GM18520 (cell line): ENCODE measurements around the gene ANXA1.
"Not testable (repeated sequence)": the region's sequence is repeated elsewhere in the genome, so short reads cannot be mapped to it uniquely, and the experiment has no call there.

Source experiments
- ATAC-seq: cut with Tn5 transposase; IDR thresholded peaks from one replicate; pipeline ENCODE4 v1.9.1; 2021; ENCODE audit not compliant: unreplicated experiment

The ANXA1 gene

DNA sequence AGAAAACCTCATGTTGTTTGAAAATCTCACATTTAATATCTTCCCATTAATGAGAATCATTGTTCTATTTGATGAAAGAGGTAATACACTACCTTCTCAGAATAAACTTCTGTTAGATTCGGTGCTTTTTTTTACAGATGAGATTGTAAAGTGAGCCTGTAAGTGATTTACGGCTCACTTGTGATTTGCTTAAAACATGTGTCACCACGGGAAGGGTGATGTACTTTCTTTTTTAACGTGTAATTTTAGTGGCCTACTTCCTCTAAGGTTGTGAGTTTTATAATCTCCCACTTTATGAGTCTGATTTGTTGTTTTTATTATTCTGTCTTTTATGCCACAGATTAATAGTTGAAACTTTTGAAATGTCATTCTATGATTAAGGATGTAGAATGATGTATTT, 15.9 kb downstream of the ANXA1 start:
- no peak for ATAC-seq

DNA sequence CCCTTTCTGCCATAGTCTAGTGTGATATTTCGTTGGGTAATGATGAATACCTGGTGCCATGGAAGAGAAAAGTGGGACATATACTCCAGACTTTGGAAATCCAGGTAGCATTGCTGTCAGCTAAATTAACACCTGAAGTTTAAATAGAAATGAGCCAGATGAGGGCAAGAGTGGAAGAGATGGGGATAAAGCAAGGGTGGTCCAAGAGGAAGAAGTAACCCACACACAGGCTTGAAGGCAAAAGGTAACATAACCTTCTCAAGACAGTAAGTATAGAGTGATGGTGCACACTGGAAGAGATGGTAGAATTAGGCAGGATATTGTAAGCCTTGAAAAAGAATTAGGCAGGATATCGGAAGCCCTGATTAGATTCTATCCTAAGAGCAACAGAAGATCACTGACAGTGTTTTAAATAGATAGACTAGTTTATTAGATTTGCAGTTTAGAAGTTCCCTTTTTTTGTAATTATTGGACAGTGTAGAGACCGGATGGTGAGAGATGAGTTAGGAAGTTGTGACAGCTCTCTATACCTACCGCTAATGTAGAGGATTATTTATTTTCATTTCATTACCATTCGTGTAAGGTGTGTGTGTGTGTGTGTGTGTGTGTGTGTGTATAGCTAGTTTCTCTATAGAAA, 16.8 kb downstream of the ANXA1 start:
- ATAC-seq: no peak

DNA sequence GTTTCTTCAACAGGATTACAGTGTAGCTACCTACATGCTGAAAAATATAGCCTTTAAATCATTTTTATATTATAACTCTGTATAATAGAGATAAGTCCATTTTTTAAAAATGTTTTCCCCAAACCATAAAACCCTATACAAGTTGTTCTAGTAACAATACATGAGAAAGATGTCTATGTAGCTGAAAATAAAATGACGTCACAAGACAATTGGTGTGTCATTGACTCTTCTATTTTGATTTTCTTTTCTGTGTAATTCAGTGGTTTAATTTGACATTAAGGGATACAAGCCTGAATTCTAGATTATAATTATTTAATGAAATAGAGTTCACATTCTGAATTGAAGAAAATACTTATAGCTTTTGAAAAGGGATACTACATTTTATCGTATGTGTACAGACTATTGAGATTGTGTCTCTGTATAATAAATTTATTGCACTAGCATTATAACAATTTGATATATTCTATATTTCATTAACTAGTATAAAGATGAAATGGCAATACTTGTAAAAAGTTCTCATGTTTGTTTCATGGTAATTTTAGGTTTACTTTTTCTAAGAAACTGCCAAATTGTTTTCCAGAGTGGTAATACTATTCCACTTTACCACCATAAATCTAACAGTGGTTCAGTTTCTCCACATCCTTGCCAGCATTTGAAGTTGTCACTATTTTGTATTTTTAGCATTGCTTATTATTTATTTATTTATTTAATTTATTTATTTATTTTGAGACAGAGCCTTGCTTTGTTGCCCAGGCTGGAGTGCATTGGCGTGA, 18.7 kb downstream of the ANXA1 start:
- no peak for ATAC-seq

DNA sequence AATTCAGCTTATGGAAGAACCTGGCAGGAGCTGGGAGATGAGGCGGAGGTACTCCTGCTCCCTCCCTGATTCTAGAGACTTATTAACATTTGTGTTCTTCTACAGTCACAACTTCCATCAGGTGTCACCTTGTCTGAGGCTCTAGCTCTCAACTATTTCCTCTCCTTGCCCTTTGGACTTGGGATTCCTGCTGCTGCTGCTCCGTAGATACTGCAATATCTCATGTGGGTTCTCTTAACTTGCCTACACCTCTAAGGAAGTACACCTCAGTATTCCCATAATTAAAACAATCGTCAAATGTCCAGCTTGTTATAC, 21.2 kb downstream of the ANXA1 start:
- ATAC-seq: no peak

DNA sequence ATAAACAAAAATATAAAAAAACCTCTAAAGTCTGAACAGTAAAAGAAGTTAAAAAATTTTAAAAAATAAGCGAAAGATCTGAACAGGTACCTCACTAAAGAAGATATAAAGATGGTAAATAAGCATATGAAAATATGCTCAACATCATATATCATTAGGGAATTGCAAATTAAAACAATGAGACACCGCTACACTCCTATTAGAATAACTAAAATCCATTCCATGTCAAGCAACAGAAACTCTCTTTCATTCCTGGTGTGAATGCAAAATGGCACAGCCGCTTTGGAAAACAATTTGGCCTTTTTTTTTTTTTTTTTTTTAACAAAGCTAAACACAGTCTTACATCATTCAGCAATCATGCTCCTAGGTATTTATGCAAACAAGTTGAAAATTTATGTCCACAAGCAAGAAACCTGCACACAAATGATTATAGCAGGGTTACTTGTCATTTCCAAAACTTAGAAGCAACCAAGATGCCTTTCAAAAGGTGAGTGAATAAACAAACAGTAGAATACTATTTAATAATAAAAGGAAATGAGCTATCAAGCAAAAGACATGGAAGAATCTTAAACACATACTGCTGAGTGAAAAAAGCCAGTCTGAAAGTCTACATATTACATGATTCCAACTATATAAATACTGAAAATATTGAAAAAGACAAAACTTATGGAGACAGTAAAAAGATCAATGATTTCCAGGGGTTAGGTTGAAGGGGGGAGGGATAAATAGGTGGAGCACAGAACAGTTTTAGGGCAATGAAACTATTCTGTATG, 22.1 kb downstream of the ANXA1 start:
- ATAC-seq: no peak

DNA sequence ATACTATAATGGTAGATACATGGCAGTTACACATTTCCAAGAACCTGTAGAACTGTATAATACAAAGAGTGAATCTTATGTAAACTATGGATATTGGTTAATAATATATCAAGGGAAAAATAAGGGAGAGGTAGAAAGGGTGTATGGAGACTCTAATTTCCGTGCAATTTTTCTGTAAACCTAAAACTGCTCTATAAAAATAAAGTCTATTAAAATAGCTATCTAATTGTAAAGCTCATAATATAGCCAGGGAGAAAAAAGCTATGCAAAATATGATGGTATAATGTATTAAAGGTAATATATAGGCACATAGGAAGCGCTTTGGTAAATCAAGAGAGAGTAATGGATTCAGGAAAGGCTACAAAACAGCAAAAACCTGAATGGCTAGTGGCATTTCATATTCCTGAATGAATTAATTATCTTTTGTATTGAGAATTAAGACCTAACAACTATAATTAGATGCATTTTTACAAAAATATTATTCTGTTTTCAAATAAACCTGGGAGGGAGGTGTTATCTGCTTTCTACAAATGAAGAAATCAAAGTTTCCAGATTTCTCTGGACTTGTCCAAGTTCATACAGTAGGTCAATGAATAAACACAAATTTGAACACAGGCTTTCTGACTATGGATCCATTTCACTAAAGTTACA, 22.8 kb downstream of the ANXA1 start:
- no peak for ATAC-seq

DNA sequence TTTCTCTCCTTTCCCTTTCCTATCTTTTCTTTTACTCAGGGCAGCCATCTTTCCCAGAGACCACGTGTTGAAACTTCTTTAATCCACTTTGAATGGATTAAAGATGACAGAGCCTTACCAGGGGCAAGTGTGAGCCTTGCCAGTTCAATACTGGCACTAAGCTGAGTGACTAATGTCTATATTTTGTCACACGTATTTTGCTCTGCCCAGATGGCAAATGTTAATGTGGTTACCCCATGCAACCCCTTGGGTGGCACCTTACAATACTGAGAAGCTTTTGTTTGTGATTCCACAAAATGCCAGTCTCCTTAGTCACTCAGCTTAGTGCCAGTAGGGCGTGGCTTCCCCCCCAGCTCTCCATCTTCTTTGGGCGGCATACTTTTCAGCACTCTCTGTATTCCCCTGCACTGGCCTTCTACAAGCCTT, 24.8 kb downstream of the ANXA1 start:
- ATAC-seq: no peak

DNA sequence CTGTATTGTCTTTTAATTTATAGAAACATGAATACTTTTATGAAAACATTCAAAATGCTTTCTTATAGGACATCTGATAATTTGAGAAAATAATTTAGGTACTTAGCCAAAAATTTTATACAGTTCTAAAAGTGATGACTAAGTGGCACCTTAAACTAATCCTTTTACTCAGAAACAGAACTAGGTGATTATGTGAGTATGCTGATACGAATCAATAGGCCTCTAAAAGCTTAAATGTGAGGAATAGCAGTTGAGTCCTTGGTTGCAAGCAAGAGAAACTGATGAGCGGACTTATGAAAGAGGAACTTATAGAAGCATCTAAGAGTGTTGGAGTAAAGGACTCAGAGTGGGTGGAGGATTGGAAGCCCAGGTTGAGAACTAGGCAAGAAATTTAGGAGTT, 26.4 kb downstream of the ANXA1 start:
- ATAC-seq: no peak

DNA sequence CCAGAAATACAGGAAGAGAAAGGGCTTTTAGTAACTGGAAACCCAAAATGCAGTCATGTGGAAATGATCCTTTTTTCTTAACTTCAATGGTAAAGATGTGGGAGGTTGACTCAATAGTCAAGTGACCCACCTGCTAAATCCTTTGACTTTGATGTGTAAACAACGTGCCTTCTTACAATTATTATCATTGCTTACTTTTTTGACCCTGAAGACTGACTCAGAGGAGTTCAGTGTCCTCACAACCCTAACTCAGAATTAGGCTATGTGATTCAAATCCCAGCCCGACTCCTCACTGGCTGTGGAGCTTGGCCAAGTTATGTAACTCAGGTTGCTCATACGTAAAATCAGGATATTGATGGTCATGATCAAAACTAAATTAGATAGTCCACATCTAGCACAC, 27.9 kb downstream of the ANXA1 start:
- no peak for ATAC-seq

DNA sequence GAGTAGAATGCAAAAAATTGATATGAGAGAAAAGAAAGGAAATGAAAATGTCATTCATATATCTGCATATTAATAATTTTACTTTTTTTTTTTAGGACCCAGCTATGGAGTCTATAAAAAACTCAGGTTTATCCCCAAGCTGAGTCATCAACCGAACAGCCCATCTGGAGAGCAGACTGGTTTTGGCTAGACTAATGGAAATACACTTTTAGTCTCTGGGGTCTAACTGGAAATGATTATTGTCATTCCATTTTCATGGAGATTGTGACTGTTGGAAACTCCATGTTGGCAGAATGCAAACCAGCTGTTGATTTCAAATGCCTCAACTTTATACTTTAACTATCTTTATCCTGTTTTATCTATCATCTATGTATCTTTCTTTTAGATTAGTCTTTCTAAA, 28.7 kb downstream of the ANXA1 start:
- ATAC-seq: no peak

DNA sequence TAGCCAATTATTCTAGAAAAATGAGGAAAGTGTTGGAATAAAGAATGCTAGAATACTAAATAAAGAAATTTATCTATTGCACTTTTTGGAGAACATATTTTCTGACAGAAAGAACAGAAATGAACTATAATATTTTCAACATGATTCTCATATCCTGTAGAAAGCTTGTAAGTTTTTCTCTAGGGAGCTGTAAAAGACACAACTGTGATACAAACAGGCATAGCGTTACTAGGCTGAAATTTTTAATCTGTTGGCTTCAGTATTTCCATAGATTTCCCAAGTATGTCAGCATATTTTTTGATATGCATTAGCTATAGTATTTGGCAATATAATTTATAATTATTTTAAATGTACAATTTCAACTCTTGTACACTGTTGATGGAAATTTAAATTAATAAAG, 31.3 kb downstream of the ANXA1 start:
- no peak for ATAC-seq

DNA sequence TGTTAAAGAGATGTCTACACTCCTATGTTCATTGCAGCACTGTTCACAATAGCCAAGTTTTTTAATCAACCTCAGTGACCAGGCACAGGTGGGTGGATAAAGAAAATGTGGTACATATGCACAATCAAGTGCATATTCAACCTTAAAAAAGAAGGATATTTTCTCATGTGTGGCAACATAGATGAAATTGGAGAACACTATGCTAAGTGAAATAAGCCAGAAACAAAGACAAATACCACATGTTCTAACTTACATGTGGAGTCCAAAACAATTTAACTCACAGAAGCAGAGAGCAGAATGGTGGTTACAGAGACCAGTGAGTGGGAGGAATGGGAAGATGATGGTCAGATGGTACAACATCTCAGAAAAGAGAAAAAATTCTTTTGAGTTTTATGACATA, 31.8 kb downstream of the ANXA1 start:
- ATAC-seq: no peak

DNA sequence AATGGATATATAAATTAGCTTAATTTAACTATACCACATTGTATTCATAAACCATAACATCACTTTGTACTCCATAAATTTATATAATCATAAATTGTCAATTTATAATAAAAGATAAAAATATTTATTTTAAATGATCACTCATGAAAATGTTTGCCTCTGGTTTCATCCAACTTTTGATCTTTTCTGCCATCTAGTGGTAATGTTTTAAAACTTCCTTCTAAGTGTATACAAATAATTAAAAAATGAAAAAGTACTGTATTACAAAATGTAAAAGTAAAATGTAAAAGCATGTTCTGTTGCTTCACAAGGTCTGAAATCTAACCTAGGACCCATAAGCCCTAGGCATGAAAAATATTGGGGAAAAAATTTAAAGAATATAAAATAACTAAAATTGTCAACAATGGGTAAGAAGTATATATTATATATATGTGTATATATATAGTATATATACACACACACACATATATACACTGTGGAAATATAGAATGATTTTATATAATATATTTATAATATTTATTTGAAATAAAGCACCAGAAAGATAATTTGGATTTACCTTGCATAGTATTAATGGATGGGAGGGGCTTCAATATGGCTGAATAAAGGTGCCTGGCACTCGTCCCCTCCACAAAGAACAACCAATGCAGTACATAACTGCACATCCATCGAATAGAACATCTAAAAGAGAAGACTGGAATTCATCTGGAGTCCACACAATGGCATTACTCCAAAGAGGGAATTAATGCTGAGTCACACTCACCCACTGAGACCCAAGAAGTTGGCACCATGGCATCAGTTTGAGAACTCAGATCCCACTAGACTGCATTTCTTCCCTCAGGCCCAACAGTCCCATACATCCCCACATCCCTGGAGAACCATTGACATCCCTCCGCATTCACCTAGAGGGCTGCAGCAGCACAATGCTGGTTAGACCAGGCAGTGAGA, 32.5 kb downstream of the ANXA1 start:
- no peak for ATAC-seq

DNA sequence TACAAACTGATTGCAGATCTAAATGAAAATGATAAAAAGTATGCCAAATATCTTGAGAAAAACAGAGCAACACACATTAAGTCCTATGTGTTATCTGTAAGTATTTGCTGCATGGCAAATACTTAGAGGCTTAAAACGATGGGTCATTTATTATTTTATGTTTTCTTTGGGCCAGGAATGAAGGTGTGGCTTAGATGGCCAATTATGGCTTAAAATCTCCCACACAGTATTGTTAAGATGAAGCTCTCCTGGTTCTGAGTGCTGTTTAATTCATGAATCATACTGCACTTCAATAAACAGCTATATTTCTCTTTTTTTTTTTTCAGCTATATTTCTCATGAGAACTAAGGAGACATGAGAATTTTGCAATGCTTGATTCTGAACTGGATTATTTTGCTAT, 39.4 kb downstream of the ANXA1 start:
- not testable (repeated sequence) for ATAC-seq

DNA sequence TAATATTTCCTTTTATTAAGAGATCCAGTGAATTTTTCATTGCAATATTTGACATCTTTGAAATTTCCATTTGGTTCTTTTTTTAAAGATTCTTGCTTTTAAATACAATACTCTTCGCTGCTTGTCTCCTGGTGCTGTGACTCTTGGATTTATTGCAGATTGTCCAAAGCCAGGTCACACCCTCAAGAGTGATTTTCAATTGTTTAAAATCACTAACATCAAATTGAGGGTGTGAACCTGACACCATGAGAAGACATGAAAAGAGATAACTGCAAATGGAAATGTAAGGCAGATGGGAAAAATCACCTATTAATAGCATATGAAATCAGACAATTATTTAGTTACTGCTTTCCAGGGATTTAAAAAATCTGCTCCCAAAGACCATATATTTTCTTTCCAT, 42.6 kb downstream of the ANXA1 start:
- ATAC-seq: no peak

DNA sequence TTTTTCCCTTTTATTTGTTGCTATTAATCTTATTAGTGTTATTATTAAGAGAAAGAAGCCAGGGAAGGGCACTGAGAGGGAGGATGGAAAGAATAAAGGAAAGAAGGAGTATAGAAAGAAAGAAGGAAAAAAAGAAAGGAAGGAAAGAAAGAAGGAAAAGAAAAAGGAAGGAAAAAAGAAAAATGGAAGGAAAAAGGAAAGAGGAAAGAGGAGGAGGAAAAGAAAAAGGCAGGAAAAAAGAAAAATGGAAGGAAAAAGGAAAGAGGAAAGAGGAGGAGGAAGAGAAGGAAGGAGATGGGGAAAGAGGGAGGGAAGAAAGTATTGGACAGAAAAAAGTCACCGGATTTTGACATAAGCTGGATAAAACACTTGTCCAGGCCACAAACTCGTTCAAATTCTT, 47.8 kb downstream of the ANXA1 start:
- ATAC-seq: no peak

DNA sequence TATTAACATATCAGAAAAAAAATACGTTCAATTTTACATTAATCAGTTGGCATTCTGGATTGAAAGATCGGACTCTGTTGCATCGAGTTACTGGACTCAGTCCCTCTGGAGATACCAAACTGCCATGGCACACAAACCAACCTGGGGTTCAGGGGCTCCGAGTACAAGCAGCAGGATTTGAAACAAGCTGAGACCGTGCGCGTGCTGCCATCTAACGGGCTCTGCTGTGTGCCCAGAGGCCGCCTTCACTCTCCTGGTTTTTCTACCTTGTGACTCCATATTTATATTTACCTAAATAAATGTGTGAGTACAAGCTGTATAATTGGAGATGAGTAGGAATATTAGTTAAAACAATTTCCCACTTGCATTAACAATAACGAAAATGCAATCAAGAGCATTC, 48.2 kb downstream of the ANXA1 start:
- no peak for ATAC-seq

DNA sequence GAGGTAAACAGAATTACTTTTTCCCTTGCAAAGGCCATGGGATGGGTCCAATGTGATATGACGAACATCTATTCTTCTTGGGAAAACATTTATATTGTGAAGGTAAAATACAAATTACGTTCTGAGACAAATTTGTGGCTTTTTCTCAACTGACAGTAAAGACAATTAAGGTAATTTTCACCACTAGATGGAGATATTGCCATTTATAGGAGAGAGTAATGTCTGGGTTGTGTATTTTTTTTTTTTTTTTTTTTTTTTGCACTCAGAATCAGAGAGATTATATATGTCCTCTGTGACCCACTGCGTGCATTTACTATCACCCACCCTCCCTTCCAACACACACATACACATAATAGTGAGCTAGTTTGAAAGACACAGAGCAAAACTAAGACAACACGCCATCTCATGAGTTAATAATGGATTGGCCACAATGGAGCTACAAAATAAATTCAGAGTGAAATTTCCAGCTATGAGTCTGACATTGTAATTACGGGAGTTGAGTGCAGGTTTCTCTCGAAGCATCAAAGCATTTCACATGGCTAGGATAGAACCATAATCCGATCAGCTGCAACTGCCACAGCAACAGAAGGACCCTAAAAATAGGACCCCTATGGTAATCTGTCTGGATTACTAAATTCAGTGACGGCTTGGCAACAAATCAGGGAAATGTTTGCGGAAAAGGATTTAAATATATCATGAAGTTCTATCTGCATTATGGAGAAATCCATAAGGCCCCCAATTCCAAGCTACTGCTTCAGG, 49.2 kb downstream of the ANXA1 start:
- no peak for ATAC-seq

DNA sequence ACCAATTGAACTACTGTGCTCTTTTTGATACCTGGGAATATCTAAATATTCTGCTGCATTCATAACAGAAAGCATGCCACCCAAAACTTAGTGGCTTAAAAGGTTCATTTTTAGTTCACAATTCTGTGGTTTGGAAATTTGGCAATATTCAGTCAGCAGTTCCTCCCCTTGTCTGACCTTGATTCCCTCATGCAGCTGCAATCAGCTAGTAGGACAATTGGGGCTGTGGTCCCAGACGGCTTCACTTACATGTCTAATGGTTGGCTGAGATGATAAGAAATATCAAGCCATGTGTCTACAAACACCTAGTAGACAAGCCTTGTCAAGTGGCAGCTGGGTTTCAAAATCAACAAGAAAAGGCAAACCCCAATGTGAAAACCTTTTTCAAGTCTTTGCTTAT, 51.3 kb downstream of the ANXA1 start:
- ATAC-seq: no peak

DNA sequence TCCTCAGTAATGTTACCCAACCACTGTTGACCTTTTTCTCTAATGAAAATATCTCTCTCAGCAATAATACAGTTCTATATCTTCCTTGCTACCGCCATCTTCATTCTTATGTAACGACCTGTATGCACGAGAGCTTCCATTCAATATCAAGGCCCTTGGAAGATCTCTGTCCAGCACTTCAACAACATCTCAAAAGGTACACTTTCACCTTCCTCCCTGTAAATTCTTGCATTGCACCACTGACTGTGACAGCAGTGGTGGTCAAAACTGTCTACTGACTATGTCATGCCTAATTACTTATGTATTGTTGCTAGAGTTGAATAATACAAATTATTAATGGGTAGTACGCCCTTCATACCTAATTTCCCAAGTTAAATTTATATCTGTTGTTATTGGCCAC, 53.3 kb downstream of the ANXA1 start:
- ATAC-seq: no peak
